NCI-H446 treated with DMSO at 0.1 percent for 48 hours (cell line): ENCODE results near the gene CD68.

Experiments
- DNase-seq: peaks from one replicate; lab custom pipeline; 2025; lab: John Stamatoyannopoulos, UW

Gene CD68

GRCh38 chr17:7559320-7560171 lies 19.9 kb upstream of the CD68 start:
- DNase-seq, result no peak

- no peak for DNase-seq
Observed at GRCh38 chr17:7560172-7561027, 19.0 kb upstream of the CD68 start.

- DNase-seq, result peak; percentile 63
Observed at GRCh38 chr17:7561028-7561575, 18.3 kb upstream of the CD68 start.

- peak; percentile 65 for DNase-seq
Observed at GRCh38 chr17:7561589-7562207, 17.7 kb upstream of the CD68 start, which contains the start of gene SENP3. TSS of gene SENP3 (plus strand) at chr17:7561919. CDS start at chr17:7563077, 1,158 bp downstream.

GRCh38 chr17:7562208-7562605 lies 17.2 kb upstream of the CD68 start:
- DNase-seq, result no peak

- no peak for DNase-seq
Observed at GRCh38 chr17:7563115-7563869, 16.1 kb upstream of the CD68 start.

- DNase-seq, result no peak
Observed at GRCh38 chr17:7569571-7569970, 9.9 kb upstream of the CD68 start.

GRCh38 chr17:7570351-7570750 lies 9.1 kb upstream of the CD68 start:
- no peak for DNase-seq

GRCh38 chr17:7572338-7572587 lies 7.2 kb upstream of the CD68 start:
- DNase-seq, result no peak

GRCh38 chr17:7572588-7573323 lies 6.7 kb upstream of the CD68 start:
- peak; percentile 98 for DNase-seq

GRCh38 chr17:7573324-7574080 lies 5.9 kb upstream of the CD68 start:
- peak; percentile 53 for DNase-seq

GRCh38 chr17:7574176-7574953 lies 5.1 kb upstream of the CD68 start:
- DNase-seq, result no peak

GRCh38 chr17:7575481-7575883 lies 4.0 kb upstream of the CD68 start:
- no peak for DNase-seq

GRCh38 chr17:7575959-7576358 lies 3.5 kb upstream of the CD68 start:
- no peak for DNase-seq

GRCh38 chr17:7576432-7576937 lies 3.0 kb upstream of the CD68 start:
- no peak for DNase-seq

GRCh38 chr17:7577327-7578199 lies 1.9 kb upstream of the CD68 start:
- no peak for DNase-seq

- no peak for DNase-seq
Observed at GRCh38 chr17:7579834-7580603, 581 bp downstream of the CD68 start.
